ENCODE data around the gene HMGA1.
"Not testable (repeated sequence)": the region's sequence is repeated elsewhere in the genome, so short reads cannot be mapped to it uniquely, and the experiment has no call there.

The HMGA1 gene

GRCh38 chr6:34239893-34240292 is 3.2 kb downstream of the HMGA1 start:
- no peak for DNase-seq (ENCODE audit: low read depth in 1 of 2, low spot score in 1 of 2)

GRCh38 chr6:34240329-34241248 is 3.9 kb downstream of the HMGA1 start:
- no peak for DNase-seq (ENCODE audit: low read depth in 1 of 2, low spot score in 1 of 2)

DNA sequence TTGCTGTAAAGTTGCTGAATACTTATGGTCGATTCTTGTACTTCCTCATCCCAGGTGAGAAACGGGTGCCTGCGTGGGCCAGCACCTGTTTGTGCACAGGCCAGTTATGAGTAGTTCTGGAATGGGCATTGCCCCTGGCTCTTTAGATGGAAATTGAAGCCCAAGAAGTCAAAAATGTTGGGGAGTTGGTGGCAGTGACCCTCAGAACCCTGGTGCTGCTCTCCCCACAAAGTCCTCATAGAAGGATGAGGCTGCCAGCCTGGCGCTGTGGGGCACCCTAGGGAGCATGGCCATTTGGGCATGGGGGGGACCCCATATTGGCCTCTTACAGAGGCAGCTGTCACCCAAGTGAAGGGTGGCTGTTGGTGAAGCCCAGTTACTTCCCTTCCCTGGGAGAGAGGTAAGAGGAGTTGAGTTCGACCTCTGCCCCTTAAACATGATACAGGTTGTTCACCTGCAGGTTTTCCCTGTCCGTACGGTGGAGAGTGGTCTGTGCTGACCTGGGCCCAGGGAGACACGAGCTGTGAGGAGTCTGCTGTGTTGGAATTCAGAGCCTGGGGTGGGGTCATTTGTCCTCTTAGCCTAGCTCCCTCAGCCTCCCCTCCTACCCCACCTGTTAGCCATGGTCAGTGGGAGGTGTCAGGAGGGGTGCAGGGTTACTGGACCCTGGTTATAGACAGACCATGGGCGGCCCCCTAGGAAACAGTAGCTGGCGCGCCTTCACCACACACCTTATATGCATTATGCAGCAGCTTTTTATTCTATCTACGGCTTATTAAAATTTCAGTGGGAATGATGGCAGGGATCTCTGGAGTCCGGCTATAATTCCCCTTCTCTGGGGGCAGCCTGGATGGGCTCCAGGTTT is 4.9 kb downstream of the HMGA1 start:
- no peak for DNase-seq (ENCODE audit: low read depth in 1 of 2, low spot score in 1 of 2)

GRCh38 chr6:34242252-34243130 is 5.8 kb downstream of the HMGA1 start:
- DNase-seq (ENCODE audit: low read depth in 1 of 2, low spot score in 1 of 2) = no peak

DNA sequence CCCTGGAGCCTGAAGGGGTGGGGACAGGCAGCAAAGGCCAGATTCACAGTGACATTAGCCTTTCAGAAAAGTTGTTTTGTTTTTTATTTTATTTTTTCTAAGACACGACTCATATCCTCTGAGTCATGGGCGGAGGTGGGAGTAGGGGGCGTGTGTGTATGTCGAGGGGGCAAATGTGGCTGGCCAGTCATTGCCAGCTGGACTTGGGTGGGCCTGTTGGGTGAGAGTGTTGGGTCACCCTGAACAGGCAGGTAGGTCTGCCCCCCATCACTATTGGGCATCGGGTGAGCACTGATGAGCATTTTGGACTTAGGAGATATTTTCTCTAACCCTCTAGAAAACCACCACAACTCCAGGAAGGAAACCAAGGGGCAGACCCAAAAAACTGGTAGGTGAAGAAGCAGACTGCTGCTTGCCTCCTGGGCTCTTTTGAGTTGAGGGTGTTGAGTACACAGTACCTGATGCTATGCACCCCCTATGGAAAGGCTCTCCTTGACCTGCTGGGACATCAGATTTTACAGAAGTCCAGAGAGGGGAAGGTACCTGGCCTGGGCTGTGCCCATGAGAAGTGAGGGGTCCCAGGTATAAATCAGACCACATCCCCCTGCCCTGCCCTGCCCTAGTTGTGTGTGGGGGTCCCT is 6.6 kb downstream of the HMGA1 start:
- no peak for DNase-seq (ENCODE audit: low read depth in 1 of 2, low spot score in 1 of 2)

- DNase-seq (ENCODE audit: low read depth in 1 of 2, low spot score in 1 of 2) = peak in 1 of 2 donors; percentile 68
Measured at GRCh38 chr6:34243901-34244884, 7.5 kb downstream of the HMGA1 start.

- DNase-seq (ENCODE audit: low read depth in 1 of 2, low spot score in 1 of 2) = not testable (repeated sequence)
Measured at GRCh38 chr6:34245032-34245760, 8.5 kb downstream of the HMGA1 start.

- not testable (repeated sequence) for DNase-seq (ENCODE audit: low read depth in 1 of 2, low spot score in 1 of 2)
Measured at GRCh38 chr6:34245761-34246140, 9.1 kb downstream of the HMGA1 start.

- no peak for DNase-seq (ENCODE audit: low read depth in 1 of 2, low spot score in 1 of 2)
Measured at GRCh38 chr6:34246249-34246562, 9.5 kb downstream of the HMGA1 start.

DNA sequence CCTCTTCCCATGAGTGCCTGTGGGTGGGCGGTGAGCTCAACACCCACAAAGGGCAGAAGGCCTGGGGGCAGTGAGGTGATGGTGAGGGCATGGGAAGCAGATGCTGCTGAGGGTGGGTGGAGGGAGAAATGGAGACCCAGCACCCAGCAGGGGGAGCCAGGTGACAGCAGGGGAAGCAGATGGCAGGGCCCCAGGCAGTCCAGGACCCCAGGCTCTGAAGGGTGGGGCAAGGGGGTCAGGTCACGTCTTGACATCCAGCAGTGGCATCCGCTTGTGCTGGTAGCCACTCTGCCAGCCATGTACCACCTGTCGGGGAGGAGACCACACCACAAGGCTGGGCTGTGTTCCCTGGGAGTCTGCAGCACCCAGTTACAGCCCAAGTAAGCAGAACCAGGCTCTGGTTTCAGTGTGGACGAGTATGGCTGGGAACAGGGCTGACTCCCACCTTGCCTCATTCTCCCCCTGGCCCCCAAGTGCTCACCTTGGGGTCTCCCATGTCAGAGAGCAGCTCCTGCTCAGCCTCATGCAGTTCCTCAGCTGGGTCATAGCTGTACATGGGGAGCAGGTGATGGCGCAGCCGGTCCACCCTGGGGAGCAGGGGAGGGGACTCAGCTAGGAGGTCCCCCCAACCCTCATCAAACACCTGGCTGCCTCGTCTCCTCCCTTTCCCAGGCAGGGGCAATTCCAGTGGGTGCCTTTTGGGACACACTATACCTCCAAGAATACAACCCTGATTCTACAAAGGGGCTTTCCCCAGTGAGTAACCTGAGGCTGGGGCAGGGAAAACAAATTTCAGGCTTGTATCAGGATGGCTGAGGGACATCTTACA is 10.1 kb downstream of the HMGA1 start:
- peak in 1 of 2 donors; percentile 32 for DNase-seq (ENCODE audit: low read depth in 1 of 2, low spot score in 1 of 2)

DNA sequence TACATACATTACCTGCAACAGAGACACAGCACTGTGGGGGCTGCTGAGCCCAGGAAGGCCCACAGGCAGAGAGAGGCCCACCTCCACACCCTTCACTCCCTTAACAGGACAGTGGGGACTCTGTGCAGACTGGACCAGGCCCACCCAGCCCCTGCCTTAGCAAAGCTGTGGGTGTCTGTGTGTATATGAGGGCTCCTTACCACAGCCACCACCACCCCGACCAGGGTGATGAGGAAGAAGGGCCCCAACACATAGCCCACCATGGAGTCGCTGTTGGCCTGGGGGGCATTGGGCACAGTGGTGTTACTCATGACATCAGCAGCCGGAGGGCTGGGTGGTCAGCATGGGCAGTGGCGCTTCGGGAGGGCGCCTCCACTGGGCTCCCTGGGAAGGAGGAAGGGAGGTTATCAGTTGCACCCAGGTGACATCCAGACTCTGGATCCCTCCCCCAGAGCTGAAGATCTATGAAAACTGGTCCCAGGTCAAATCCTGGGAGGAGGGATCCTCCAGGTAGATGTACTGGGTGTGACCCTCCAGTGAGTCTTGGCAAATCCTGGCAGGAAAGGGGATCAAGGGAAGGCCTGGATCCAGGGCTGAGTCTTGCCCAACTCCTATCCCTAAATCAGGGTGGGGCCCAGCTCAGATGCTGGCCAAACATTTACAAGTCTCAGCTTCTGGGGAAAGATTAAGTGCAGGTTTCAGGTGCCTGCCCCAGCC is 11.0 kb downstream of the HMGA1 start:
- no peak for DNase-seq (ENCODE audit: low read depth in 1 of 2, low spot score in 1 of 2)

DNA sequence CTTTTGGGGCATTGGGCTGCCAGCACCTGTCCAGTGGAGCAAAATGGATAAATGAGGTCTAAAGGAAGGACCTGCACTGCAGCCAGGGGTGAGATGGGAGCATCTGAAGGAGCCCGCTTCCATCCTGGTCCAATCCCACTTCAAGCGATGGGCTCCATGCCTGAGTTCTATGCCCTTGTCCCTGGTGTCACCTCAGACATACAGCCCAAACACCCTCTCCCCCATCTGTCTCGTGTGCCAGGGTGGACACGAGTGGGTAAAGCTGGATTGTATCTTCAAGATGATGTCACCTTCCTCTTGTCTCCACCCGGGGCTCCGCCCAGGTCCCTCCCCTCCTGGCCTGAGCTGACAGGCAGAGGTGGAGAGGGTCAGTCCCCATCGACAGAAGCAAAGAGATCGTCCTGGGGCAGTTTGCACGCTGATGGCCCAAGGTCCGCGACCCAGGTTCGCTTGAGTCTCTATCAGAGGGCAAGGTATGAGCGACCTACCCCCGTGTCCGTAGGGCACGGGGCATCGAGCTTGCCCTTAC is 11.6 kb downstream of the HMGA1 start:
- DNase-seq (ENCODE audit: low read depth in 1 of 2, low spot score in 1 of 2) = peak in 1 of 2 donors; percentile 16

GRCh38 chr6:34248727-34249468 is 12.2 kb downstream of the HMGA1 start, which contains the start of gene SMIM29:
Gene SMIM29 (minus strand): TSS chr6:34249006. CDS start chr6:34247791, 1,215 bp downstream.
- peak; percentile 96 to 97 for DNase-seq (ENCODE audit: low read depth in 1 of 2, low spot score in 1 of 2)

- no peak for DNase-seq (ENCODE audit: low read depth in 1 of 2, low spot score in 1 of 2)
Measured at GRCh38 chr6:34249469-34250261, 13.0 kb downstream of the HMGA1 start.

- not testable (repeated sequence) for DNase-seq (ENCODE audit: low read depth in 1 of 2, low spot score in 1 of 2)
Measured at GRCh38 chr6:34252395-34252794, 15.7 kb downstream of the HMGA1 start.

Data from activated CD4-positive, alpha-beta T cell treated with anti-CD3 and anti-CD28 coated beads, Interleukin-2, amount 50 U/mL, for 24 hours (primary cell).